ENCODE results near the gene KRT86.
"Not testable (repeated sequence)": the region's sequence is repeated elsewhere in the genome, so short reads cannot be mapped to it uniquely, and the experiment has no call there.

Gene KRT86

DNA sequence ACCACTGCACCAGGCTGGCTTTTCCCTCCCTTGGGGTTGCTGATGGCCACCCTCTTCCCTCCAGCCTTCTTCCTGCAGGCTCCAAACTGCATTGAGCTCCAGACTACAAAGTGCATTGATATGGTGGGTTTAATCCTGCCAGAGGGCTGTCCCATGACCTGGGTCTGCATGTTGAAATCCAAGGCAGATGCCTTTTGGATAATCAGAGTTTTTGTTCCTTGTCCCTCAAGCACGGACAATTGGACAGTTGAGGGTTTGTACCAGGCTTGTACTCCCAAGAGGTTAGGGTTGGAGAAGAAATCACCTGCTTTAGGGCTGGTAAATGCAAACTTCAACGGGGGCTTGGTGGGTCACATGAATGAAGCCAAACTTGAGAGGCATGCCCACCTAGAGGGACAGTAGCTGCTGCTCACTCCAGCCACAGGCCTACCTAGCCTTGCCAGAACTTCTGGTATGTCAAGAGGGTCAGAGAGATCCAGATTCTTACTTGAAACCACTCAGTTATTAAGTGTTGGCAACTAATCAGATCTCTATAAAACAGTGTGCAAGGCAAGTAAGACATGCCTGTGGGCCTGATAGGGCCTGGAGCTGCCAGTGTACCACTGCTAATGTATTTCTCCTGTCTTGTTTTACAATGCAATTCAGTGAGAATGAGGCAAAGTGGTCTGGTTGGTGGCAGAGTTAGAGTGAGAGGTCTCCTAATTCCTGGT, 68.5 kb downstream of the KRT86 start:
- no peak for TF ChIP-seq CTCF (conservative IDR thresholded peaks at IDR 0.05; ENCODE audit: low read depth, low read length)
- no peak for DNase-seq (ENCODE audit: low read depth)
- no peak overlapping the region for H3K4me3 ChIP-seq (ENCODE audit: low read depth, low read length)

GRCh38 chr12:52343550-52343949, 69.1 kb downstream of the KRT86 start:
- no peak for TF ChIP-seq CTCF (conservative IDR thresholded peaks at IDR 0.05; ENCODE audit: low read depth, low read length)
- DNase-seq (ENCODE audit: low read depth) = no peak
- no peak overlapping the region for H3K4me3 ChIP-seq (ENCODE audit: low read depth, low read length)

- no peak for DNase-seq (ENCODE audit: low read depth)
- no peak for TF ChIP-seq CTCF (conservative IDR thresholded peaks at IDR 0.05; ENCODE audit: low read depth, low read length)
- no peak overlapping the region for H3K4me3 ChIP-seq (ENCODE audit: low read depth, low read length)
Observed at GRCh38 chr12:52344111-52344510, 69.7 kb downstream of the KRT86 start.

DNA sequence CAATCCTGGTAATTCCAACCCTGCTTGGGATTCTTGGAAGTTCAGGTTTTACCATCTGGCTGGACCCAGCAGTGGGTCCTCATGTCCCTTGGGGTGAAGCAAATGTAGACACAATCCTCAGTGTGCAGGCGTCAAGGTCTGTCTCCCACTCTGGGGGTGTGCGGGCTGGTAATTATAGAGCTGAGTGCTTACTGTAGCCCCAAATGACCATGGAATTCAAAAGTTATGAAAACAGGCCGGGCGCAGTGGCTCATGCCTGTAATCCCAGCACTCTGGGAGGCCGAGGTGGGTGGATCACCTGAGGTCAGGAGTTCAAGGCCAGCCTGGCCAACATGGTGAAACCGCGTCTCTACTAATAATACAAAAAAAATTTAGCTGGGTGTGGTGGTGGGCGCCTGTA, 70.6 kb downstream of the KRT86 start:
- H3K4me3 ChIP-seq (ENCODE audit: low read depth, low read length); DNase-seq (ENCODE audit: low read depth): not testable (repeated sequence)

GRCh38 chr12:52346593-52346992, 72.1 kb downstream of the KRT86 start:
- no peak overlapping the region for H3K4me3 ChIP-seq (ENCODE audit: low read depth, low read length)
- no peak for DNase-seq (ENCODE audit: low read depth)
- TF ChIP-seq CTCF (conservative IDR thresholded peaks at IDR 0.05; ENCODE audit: low read depth, low read length) = no peak

GRCh38 chr12:52347016-52347415, 72.6 kb downstream of the KRT86 start:
- DNase-seq (ENCODE audit: low read depth) = no peak
- no peak for TF ChIP-seq CTCF (conservative IDR thresholded peaks at IDR 0.05; ENCODE audit: low read depth, low read length)
- H3K4me3 ChIP-seq (ENCODE audit: low read depth, low read length) = no peak overlapping the region

DNA sequence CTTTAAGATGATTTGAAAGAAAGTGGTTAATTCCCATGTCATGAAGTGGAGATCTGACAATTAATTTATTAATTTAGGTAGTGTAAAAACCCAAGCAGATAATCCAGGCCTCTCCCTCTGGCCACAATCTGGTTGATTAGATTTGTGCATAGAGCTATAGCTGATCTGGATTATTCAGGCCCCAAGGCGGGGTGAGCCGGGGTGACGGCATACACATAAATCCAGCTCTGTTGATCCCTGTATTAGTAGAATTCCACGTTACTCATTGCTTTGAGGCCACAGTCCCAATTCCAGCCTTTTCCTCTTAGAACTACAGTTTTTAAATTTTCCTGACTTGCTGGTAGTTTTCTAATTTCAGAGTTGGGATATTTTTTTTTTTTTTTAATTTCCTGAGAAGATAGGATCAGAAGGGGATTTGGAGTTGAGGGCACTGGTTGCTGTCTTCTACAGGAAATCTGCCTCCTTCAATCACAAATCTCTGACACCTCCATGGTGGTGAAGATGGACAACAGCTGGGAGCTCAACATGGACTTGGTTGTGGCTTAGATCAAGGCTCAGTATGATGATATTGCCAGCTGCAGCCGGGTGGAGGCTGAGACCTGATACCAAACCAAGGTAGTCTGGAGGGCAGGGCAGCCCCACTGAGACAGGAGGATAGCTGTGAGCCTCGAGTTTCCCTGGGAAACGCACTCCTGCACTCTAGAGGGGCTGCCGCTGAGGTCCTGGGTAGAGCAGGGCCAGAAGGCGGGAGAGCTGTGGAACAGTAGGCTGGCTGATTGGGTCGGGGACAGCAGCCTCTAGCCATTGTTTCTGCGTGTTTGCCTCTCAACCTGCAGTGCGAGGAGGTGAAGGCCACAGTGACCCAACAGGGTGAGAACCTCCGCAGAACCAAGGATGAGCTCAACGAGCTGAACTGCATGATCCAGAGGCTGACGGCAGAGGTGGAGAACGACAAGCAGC, 73.4 kb downstream of the KRT86 start:
- DNase-seq (ENCODE audit: low read depth) = no peak
- no peak overlapping the region for H3K4me3 ChIP-seq (ENCODE audit: low read depth, low read length)
- no peak for TF ChIP-seq CTCF (conservative IDR thresholded peaks at IDR 0.05; ENCODE audit: low read depth, low read length)

Measured in choroid plexus epithelial cell (primary cell).